Large intestine (tissue), 3 donors: ENCODE measurements around the gene MTG1. TPM values are rescaled to one million over a fixed set of nuclear protein-coding genes. Genes with fewer than 3 reads are reported as not detected.

ENCODE experiments used
- DNase-seq, 2 donors: peaks; one replicate each; pipeline versions ENCODE4 v3.0.0 to v3.0.0-alpha.2; 2013
- H3K27ac ChIP-seq: one replicate; pipeline ENCODE4 v1.5.1; 2013; ENCODE audit warnings: low read length
- H3K27me3 ChIP-seq: 2 replicates; pipeline ENCODE4 v1.6.1; 2013; ENCODE audit warnings: low read length; ENCODE audit not compliant: control insufficient read depth, insufficient read depth
- H3K36me3 ChIP-seq: 2 replicates; pipeline ENCODE4 v1.6.1; 2013; ENCODE audit warnings: low read length; ENCODE audit not compliant: control insufficient read depth, insufficient read depth
- H3K4me1 ChIP-seq: one replicate; pipeline ENCODE4 v1.6.1; 2013; ENCODE audit warnings: low read length; ENCODE audit not compliant: control insufficient read depth, insufficient read depth
- H3K4me3 ChIP-seq: one replicate; pipeline ENCODE4 v1.5.1; 2013; ENCODE audit warnings: low read length
- H3K9me3 ChIP-seq: one replicate; pipeline ENCODE4 v1.6.1; 2013; ENCODE audit warnings: mild to moderate bottlenecking, low read depth, low read length, moderate library complexity; ENCODE audit not compliant: control insufficient read depth
- WGBS: methylation state at CpG from one replicate; pipeline ENCODE4 v1.1.5; 2013; ENCODE audit warnings: low lambda C conversion rate; ENCODE audit not compliant: insufficient coverage; 5-methylcytosine and 5-hydroxymethylcytosine counted together
- polyA plus RNA-seq: library from polyadenylated mRNA; unstranded; fragments of 120-200 nt; gene quantifications from one replicate; pipeline ENCODE4 v1.2.1, GENCODE V29; 2013

Gene MTG1
- polyA plus RNA-seq, 1 donor: 67.5 TPM

DNA sequence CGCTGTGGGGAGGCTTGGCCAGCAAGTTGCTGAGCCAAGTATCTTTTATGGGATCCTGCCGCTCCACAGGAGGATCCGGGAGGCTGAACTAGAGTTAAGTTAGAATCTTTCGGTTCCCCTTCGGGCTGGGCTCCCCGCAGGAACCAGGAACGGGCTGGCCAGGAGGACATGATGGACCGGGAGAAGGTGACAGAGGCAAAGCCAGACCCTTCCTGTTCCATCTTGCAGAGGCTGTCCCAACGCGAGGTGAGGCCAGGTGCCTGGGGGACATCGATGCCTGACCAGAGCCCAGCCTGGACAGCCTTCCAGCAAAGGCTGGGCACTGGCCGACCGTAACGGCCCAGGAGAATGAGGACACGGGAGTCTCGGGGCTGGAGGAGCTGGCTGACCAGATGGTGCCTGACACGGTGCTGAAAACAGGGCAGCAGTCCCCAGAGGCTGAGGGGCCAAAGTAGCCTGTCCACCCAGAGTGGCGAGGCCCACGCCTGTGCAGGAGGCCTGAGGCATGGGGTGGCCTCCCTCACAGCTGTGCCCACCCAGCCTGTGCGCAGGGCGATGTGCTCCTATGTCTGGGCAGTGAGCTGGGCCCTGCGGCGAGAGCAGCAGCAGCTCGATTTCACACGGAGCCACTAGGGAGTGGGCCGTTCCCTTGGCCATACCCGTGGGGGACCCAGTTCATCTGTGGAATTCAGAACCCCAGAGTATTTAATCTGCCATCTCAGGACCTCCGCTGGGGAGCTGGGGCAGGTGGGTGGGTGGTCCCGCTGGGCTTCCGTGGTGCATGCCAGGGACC, 16.7 kb upstream of the MTG1 start:
- Histone ChIP-seq H3K27ac (no peak overlapping the region), H3K4me1 (peaks cover 9% of the 10 kb centered on the region), H3K27me3 (no peaks in the 10 kb centered on the region), H3K36me3 (peaks cover 5% of the 10 kb centered on the region), H3K4me3 (peak overlapping the region; percentile 75), H3K9me3 (peaks cover 6% of the 10 kb centered on the region)
- 100% methylated on average over 1 of the region's 30 CpGs for WGBS
- DNase-seq: no peak

DNA sequence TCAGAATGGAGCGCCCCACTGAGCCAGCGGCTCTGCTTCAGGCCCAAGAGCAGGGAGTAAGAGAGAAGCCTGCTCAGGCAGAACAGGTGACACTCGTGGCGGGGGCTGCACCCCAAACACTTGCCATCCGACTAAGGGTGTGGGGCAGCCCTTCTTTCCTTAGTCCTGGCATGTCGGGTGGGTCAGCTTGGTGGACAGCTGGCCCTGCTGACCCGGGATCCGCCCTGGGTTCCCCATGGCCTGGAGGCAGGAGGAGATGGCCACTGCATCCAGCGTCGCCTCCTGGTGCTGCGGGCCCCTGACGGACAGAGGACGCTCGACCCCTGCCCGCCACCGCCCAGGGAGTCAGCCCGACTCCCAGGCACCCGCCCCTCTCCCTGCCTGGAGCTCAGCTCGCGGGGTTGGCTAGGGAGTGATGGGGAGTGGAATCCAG, 16.1 kb upstream of the MTG1 start:
- Histone ChIP-seq H3K4me3 (peak overlapping the region; percentile 75), H3K4me1 (peaks cover 9% of the 10 kb centered on the region), H3K27me3 (no peaks in the 10 kb centered on the region), H3K36me3 (peaks cover 6% of the 10 kb centered on the region), H3K27ac (peak overlapping the region; percentile 95), H3K9me3 (peaks cover 6% of the 10 kb centered on the region)
- WGBS: no CpG with 5 or more reads among the region's 20 CpGs
- no peak for DNase-seq

DNA sequence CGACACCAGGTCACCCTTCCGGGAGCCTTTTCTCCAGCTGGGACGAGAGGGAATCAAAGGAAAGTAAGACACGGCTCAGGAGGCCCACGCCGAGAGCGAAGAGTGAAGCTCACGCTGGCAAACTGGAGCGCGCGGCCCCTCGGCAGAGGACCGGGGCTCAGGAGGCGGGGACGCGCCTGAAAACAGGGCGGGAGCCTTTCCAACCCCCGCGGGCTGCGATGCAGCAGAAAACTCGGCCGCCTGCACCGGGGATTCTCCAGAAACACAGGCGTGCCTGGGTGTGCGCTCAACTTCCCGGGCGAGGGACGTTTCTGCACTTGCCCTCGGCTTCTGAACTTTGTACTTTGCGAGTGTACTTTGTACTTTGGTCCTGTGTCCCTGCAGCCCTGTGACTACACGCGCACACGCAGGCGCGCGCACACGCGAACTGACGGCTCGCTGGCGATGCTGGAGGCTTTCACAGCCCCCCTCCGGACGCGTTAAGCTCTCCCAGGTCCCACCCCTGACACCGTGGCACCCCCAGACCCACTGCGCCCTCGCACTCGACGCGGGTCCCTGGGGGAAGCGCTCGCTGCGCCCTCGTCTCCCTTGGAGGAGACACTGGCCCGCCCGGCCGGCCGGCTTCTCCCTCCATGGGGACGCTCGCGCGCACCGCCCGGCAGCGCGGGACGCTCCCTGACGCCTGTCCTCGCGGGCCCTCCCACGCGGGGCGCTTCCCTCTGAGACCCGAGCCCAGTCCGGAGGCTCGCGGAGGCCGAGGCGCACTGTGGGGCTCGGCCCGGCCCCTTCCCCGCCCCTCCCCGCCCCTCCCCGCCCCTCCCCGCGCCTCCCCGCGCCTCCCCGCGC, 15.5 kb upstream of the MTG1 start:
- peaks cover 6% of the 10 kb centered on the region for H3K9me3 ChIP-seq
- H3K36me3 ChIP-seq: peaks cover 6% of the 10 kb centered on the region
- H3K27ac ChIP-seq: peak overlapping the region; percentile 95
- H3K4me3 ChIP-seq: peak overlapping the region; percentile 75
- no CpG with 5 or more reads among the region's 90 CpGs for WGBS
- H3K27me3 ChIP-seq: no peaks in the 10 kb centered on the region
- peaks cover 9% of the 10 kb centered on the region for H3K4me1 ChIP-seq
- DNase-seq: peak; percentile 85 to 95

- no CpG with 5 or more reads among the region's 78 CpGs for WGBS
- peaks cover 9% of the 10 kb centered on the region for H3K4me1 ChIP-seq
- H3K27me3 ChIP-seq: no peaks in the 10 kb centered on the region
- H3K4me3 ChIP-seq: peak within 1 kb of the TSS; percentile 75
- H3K9me3 ChIP-seq: peaks cover 6% of the 10 kb centered on the region
- DNase-seq: peak in 1 of 2 donors; percentile 73
- peaks cover 10% of the 10 kb centered on the region for H3K36me3 ChIP-seq
- H3K27ac ChIP-seq: peak within 1 kb of the TSS; percentile 95
Observed at GRCh38 chr10:133379152-133379800, 14.7 kb upstream of the MTG1 start, which contains the start of gene PAOX. Gene PAOX (plus strand): TSS chr10:133379262. CDS start chr10:133379317, 55 bp downstream.

- Histone ChIP-seq H3K9me3 (peaks cover 6% of the 10 kb centered on the region), H3K27ac (no peak overlapping the region), H3K36me3 (peaks cover 12% of the 10 kb centered on the region), H3K4me3 (peak overlapping the region; percentile 48), H3K4me1 (peaks cover 9% of the 10 kb centered on the region), H3K27me3 (no peaks in the 10 kb centered on the region)
- DNase-seq: no peak
- WGBS: no CpG with 5 or more reads among the region's 36 CpGs
Observed at GRCh38 chr10:133379801-133380666, 13.9 kb upstream of the MTG1 start.

DNA sequence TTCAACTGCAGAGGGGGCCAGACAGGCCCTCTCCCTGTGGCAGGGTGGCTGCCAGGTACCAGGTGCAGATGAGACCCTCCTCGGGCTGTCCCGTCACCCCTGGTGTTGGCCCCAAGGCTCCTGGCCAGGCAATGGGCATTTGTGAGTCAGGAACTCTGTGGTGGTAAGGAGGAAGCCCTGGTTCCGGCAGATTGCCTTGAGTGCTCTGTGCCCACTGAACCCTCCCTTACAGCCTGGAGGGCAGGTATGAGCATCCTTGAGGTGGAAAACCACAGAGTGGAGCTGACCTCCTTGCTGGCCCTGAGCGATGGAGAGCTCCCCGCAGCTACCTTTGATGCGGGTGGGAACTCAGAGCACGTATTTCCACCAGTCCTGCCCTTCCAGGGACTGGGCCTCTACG, 12.9 kb upstream of the MTG1 start:
- no peak for DNase-seq
- H3K4me3 ChIP-seq: no peak overlapping the region
- WGBS: no CpG with 5 or more reads among the region's 8 CpGs

DNA sequence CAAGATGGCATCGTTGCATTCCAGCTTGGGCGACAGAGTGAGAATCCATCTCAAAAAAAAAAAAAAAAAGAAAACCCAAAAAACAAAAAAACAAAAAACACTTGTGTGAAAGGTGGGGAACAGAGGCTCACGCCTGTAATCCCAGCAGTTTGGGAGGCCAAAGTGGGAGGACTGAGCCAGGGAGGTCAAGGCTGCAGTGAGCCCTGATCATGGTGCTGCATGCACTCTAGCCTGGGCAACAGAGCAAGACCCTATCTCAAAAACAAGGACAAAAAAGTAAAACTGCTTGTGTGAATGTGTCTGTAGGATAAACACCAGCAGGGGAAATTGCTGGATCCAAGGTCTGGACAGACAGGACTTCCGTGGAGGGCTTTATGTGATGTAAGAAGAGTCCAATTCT, 10.4 kb upstream of the MTG1 start:
- WGBS: no CpG with 5 or more reads among the region's 4 CpGs
- H3K4me3 ChIP-seq: no peak overlapping the region

More for the DNA sequence above, 12.9 kb upstream of the MTG1 start:
- H3K4me1 ChIP-seq: peaks cover 9% of the 10 kb centered on the region
- H3K27me3 ChIP-seq: no peaks in the 10 kb centered on the region
- no peak overlapping the region for H3K27ac ChIP-seq
- H3K36me3 ChIP-seq: peaks cover 12% of the 10 kb centered on the region
- H3K9me3 ChIP-seq: peaks cover 6% of the 10 kb centered on the region

GRCh38 chr10:133384071-133384470, 9.9 kb upstream of the MTG1 start:
- DNase-seq: no peak
- H3K36me3 ChIP-seq: peaks cover 15% of the 10 kb centered on the region
- no peak overlapping the region for H3K4me3 ChIP-seq
- no peak overlapping the region for H3K27ac ChIP-seq
- H3K9me3 ChIP-seq: no peaks in the 10 kb centered on the region
- H3K27me3 ChIP-seq: no peaks in the 10 kb centered on the region
- no peaks in the 10 kb centered on the region for H3K4me1 ChIP-seq
- no CpG with 5 or more reads among the region's 13 CpGs for WGBS

More for the DNA sequence above, 10.4 kb upstream of the MTG1 start:
- H3K4me1 ChIP-seq: no peaks in the 10 kb centered on the region
- peaks cover 1% of the 10 kb centered on the region for H3K9me3 ChIP-seq
- H3K27ac ChIP-seq: no peak overlapping the region
- DNase-seq: no peak
- H3K36me3 ChIP-seq: peaks cover 12% of the 10 kb centered on the region
- no peaks in the 10 kb centered on the region for H3K27me3 ChIP-seq

GRCh38 chr10:133385214-133385613, 8.7 kb upstream of the MTG1 start:
- Histone ChIP-seq H3K36me3 (peaks cover 19% of the 10 kb centered on the region), H3K27ac (no peak overlapping the region), H3K4me3 (no peak overlapping the region), H3K27me3 (no peaks in the 10 kb centered on the region), H3K9me3 (no peaks in the 10 kb centered on the region), H3K4me1 (no peaks in the 10 kb centered on the region)
- no peak for DNase-seq
- no CpG with 5 or more reads among the region's 2 CpGs for WGBS
